HEK293T (cell line): Measurements from ENCODE around the gene USP44.

ENCODE experiments used
- CTCF ChIA-PET: fragments of 350-600 bp; formaldehyde crosslinking; extraction: SDS; loops from one replicate; lab custom pipeline; 2021; ENCODE audit warnings: antibody characterized with exemption, inconsistent platforms; lab: Yijun Ruan, JAX
- POLR2A ChIA-PET: fragments of 350-600 bp; formaldehyde crosslinking; extraction: SDS; loops from one replicate; lab custom pipeline; 2020; ENCODE audit warnings: antibody characterized with exemption, inconsistent platforms; lab: Yijun Ruan, JAX
- DNase-seq: peaks from one replicate; pipeline ENCODE4 v3.0.0; 2012; ENCODE audit warnings: mixed read lengths; ENCODE audit errors: extremely low spot score
- ARNT ChIP-seq: fragments of 450-650 bp; IDR thresholded peaks from 2 replicates; pipeline ENCODE4 v1.6.1; 2017; ENCODE audit warnings: mild to moderate bottlenecking
- BHLHE40 ChIP-seq: fragments of 450-650 bp; IDR thresholded peaks from 2 replicates; pipeline ENCODE4 v1.6.1; 2016; ENCODE audit warnings: mild to moderate bottlenecking, moderate library complexity, borderline replicate concordance
- CTBP1 ChIP-seq: fragments of 450-650 bp; IDR thresholded peaks from 2 replicates; pipeline ENCODE4 v1.6.1; 2016; ENCODE audit warnings: borderline replicate concordance
- ELF4 ChIP-seq: fragments of 450-650 bp; IDR thresholded peaks from 2 replicates; pipeline ENCODE4 v1.6.1; 2017; ENCODE audit warnings: antibody characterized with exemption
- FOXA1 ChIP-seq: fragments of 450-650 bp; IDR thresholded peaks from 2 replicates; pipeline ENCODE4 v1.6.1; 2016; ENCODE audit warnings: mild to moderate bottlenecking
- FOXK2 ChIP-seq: fragments of 450-650 bp; IDR thresholded peaks from 2 replicates; pipeline ENCODE4 v1.6.1; 2016; ENCODE audit warnings: mild to moderate bottlenecking
- FOXM1 ChIP-seq: fragments of 450-650 bp; IDR thresholded peaks from 2 replicates; pipeline ENCODE4 v1.6.1; 2017; ENCODE audit warnings: mild to moderate bottlenecking, borderline replicate concordance
- HDGF ChIP-seq: fragments of 450-650 bp; IDR thresholded peaks from 2 replicates; pipeline ENCODE4 v1.6.1; 2017; ENCODE audit warnings: antibody characterized with exemption, borderline replicate concordance
- L3MBTL2 ChIP-seq: fragments of 450-650 bp; conservative IDR thresholded peaks from 2 replicates; pipeline ENCODE4 v1.6.1; 2016; ENCODE audit warnings: mild to moderate bottlenecking
- LEF1 ChIP-seq: fragments of 450-650 bp; IDR thresholded peaks from 2 replicates; pipeline ENCODE4 v1.6.1; 2017; ENCODE audit warnings: mild to moderate bottlenecking, borderline replicate concordance
- NFRKB ChIP-seq: fragments of 450-650 bp; IDR thresholded peaks from 2 replicates; pipeline ENCODE4 v1.6.1; 2016; ENCODE audit warnings: mild to moderate bottlenecking, moderate library complexity
- SP1 ChIP-seq: fragments of 450-650 bp; IDR thresholded peaks from 2 replicates; pipeline ENCODE4 v1.6.1; 2017
- SUZ12 ChIP-seq: fragments of 450-650 bp; IDR thresholded peaks from 2 replicates; pipeline ENCODE4 v1.6.1; 2016; ENCODE audit warnings: mild to moderate bottlenecking
- TARDBP ChIP-seq: fragments of 450-650 bp; IDR thresholded peaks from 2 replicates; pipeline ENCODE4 v1.6.1; 2016
- ZNF384 ChIP-seq: fragments of 450-650 bp; IDR thresholded peaks from 2 replicates; pipeline ENCODE4 v1.6.1; 2016
- TF ChIP-seq, protein P1 (sequence below): fragments of 450-650 bp; IDR thresholded peaks from 2 replicates; pipeline ENCODE4 v1.6.1; 2016

The USP44 gene

DNA sequence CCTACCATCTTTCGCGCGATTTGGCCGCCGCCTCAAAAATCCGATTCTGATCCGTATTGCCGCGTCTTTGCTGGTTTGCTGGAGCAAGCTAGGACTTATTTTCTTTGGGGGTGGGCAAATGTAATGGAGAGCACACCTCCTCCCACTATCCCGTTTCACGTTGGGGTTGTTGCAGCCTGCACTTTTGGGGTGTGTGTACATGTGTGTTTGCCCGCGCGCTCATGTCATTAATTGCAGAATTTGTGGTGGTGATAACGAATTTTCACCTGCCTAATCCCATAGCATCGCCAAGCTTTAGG, 76.7 kb downstream of the USP44 start:
- ChIA-PET POLR2A (interaction anchor here (1.0 to 2.4 kb wide), 5 partner anchors 67 to 471 kb away, joined by 3 to 10 read pairs (median 5); partner anchors contain the start of gene NDUFA12), CTCF (no interaction called here)
- peak; percentile 7 for DNase-seq
- TF ChIP-seq SUZ12 = no peak
- no peak for TF ChIP-seq ELF4
- TF ChIP-seq L3MBTL2 = no peak
- no peak for TF ChIP-seq CTBP1
- TF ChIP-seq TARDBP = no peak
- no peak for TF ChIP-seq FOXM1
- no peak for TF ChIP-seq FOXK2
- TF ChIP-seq, protein P1, sequence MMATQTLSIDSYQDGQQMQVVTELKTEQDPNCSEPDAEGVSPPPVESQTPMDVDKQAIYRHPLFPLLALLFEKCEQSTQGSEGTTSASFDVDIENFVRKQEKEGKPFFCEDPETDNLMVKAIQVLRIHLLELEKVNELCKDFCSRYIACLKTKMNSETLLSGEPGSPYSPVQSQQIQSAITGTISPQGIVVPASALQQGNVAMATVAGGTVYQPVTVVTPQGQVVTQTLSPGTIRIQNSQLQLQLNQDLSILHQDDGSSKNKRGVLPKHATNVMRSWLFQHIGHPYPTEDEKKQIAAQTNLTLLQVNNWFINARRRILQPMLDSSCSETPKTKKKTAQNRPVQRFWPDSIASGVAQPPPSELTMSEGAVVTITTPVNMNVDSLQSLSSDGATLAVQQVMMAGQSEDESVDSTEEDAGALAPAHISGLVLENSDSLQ = no peak
- TF ChIP-seq FOXA1 = no peak
- TF ChIP-seq ARNT = no peak
- no peak for TF ChIP-seq BHLHE40
- TF ChIP-seq SP1 = no peak
- TF ChIP-seq ZNF384 = no peak
- no peak for TF ChIP-seq LEF1
- TF ChIP-seq NFRKB = no peak
- TF ChIP-seq HDGF = no peak

DNA sequence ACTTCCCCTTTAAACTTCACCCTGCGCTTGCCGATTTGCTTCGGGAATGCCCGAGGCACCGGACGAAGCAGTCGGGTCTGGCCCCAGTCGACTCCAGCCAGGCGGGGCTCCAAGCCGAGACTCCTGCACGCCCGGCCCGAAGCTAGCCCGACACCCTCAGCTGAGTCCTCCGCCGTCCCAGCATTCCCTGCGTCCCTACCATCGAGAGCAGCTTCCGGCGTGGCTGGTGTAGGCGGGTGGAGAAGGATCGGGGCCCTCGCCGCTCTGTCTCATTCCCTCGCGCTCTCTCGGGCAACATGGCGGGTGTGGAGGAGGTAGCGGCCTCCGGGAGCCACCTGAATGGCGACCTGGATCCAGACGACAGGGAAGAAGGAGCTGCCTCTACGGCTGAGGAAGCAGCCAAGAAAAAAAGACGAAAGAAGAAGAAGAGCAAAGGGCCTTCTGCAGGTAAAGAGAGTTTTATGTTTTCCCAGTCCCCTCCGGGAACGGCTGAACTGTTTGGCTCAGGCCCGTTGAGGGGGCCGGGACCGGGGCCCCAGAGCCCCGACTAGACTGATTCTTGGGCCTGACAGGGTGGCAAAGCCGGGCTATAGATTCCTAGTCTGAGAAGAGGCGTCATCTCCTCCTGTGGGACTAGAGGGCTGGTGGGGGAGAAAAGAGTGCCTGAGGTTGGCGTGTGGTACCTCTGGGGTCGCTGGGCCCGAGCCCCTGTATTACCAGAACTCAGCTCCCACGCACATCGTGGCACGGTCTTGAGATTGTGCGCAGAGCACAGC, 77.2 kb downstream of the USP44 start, which contains the start of gene METAP2:
Gene METAP2 (plus strand): TSS at position 269 of the 776 bp plus-strand sequence. CDS start 28 bp downstream, at position 297.
- ChIA-PET POLR2A (interaction anchor here (0.6 to 2.4 kb wide), 44 partner anchors 8 to 493 kb away, joined by 3 to 12 read pairs (median 4); partner anchors contain the start of genes FGD6, NDUFA12, NR2C1 and VEZT), CTCF (interaction anchor here (0.6 to 0.7 kb wide), 2 partner anchors 252 to 353 kb away, joined by 3 to 4 read pairs; no protein-coding TSS in a partner anchor)
- TF ChIP-seq ELF4 = 0 out of 2 replicates have a peak, but pooled peaks have one; percentile 30
- no peak for TF ChIP-seq SP1
- no peak for TF ChIP-seq CTBP1
- peak; percentile 73 for TF ChIP-seq NFRKB
- TF ChIP-seq L3MBTL2 = peak; percentile 56
- TF ChIP-seq FOXM1 = no peak
- TF ChIP-seq BHLHE40 = no peak
- TF ChIP-seq ARNT = no peak
- TF ChIP-seq LEF1 = no peak
- no peak for TF ChIP-seq TARDBP
- no peak for TF ChIP-seq SUZ12
- TF ChIP-seq FOXK2 = no peak
- peak; percentile 95 for DNase-seq

DNA sequence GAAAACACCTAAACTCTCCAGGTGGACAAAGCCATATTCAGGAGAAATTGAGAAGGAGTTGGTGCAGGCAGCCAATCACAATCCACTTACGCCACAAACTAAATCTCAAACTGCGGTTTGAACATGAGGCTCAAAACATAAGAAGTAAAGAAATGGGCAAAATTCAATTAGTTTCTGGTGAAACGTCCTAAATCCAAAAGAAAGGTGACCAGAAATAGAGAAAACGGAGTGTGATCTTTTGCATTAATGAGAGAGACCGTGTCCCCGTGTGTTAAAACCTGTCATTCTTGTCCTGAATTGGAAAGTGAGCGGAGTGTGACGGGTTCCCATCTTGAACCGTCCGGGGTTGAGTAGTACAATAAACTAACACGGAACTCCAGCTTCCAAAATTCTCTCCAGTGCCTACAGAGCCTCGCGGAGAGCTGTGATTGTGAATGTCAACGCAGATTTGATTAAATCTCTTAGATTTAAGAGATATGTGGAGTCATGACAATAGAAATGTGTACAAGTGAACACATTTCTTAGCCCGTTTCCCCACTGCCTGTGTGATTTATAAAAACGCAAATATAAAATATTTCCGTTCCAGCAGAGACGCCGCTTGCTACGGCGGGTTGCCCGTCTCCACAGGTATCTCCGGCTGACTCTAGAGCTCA, 77.9 kb downstream of the USP44 start:
- no peak for TF ChIP-seq FOXK2
- no peak for TF ChIP-seq FOXM1
- TF ChIP-seq ZNF384 = no peak
- no peak for TF ChIP-seq HDGF
- TF ChIP-seq ARNT = no peak
- TF ChIP-seq NFRKB = no peak
- no peak for TF ChIP-seq TARDBP
- no peak for TF ChIP-seq SUZ12
- TF ChIP-seq SP1 = no peak
- TF ChIP-seq BHLHE40 = no peak
- no peak for TF ChIP-seq CTBP1
- TF ChIP-seq, protein P1 = no peak
- no peak for TF ChIP-seq ELF4
- POLR2A ChIA-PET = interaction anchor here (0.6 to 2.4 kb wide), 43 partner anchors 9 to 492 kb away, joined by 3 to 12 read pairs (median 4); partner anchors contain the start of genes FGD6, NDUFA12, NR2C1 and VEZT
- CTCF ChIA-PET = interaction anchor here (0.6 to 0.7 kb wide), 2 partner anchors 252 to 352 kb away, joined by 3 to 4 read pairs; no protein-coding TSS in a partner anchor
- DNase-seq = peak; percentile 45

DNA sequence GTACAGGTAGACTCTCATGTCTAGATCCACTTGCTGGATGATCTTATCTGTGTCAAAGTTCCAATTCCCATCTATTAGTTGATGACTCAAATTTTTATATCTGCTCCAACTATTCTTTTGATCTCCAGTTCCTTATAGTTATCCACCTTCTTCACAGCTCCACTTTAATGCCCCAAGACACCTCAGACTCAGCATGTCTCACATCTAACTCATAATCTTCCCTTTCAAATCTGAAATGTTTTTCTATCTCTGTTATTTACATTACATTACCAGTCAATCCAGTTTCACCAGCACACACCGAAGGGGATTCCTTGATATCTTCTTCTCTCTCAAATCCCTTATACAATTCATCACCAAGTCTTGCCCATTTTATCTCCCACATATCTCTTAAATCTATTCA, 81.0 kb downstream of the USP44 start:
- CTCF ChIA-PET = no interaction called here
- POLR2A ChIA-PET = no interaction called here
- no peak for DNase-seq
- TF ChIP-seq FOXM1 (no peak), LEF1 (no peak), ARNT (no peak), FOXK2 (no peak), TARDBP (no peak), L3MBTL2 (no peak)
